ENCODE data around the gene CDAN1. TPM values are rescaled to one million over a fixed set of nuclear protein-coding genes. Genes with fewer than 3 reads are reported as not detected.
A peak's percentile ranks its signal among the peaks of the same experiment; 100 is the strongest.

Gene CDAN1
- total RNA-seq, 1 donor from 2014 or later, result 41.0 TPM

DNA sequence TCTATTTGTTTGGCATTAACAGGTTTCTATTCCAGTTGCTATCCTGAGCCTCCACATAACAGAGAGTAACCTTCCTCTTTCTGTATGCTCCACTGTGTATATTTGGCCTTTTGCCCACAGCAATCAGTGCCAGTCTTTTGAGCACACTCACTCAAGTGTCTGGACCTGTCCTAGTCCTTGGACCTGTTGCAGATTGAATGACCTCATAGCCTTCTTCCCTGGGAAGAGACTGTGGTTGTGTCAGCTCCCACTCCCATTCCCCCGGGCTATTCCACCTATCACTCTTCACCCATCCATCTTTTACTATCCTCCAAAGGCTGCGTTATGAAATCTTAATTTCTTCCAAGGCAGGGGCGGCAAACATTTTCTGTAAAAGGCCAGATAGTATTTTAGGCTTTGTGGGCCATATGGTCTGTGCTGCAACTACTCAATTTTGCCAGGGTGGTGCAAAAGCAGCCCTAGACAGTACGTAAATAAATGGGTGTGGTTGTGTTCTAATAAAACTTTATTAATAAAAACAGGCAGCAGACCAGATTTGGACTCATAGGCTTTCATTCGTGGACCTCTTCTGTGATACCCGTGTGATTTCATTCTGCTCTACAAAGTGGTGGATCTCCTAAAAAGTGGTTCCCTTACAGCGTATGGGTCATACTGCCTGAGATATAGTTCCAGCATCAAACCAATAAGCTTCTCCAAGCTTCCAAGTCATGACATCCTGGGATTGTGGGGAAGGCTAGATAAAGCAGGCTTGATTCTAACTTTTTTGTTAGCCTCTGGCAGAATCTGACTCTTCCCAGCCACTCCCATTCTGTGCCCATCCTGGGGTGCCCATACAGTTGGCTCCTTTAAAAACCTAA lies 57.4 kb downstream of the CDAN1 start:
- no peak for DNase-seq (ENCODE audit: low read depth, low spot score)
- H3K36me3 Mint-ChIP-seq (ENCODE audit: low read depth), result peaks cover 10% of the 10 kb centered on the region
- H3K27ac Mint-ChIP-seq (ENCODE audit: unreplicated experiment), result peak overlapping the region; percentile 48
- no peaks in the 10 kb centered on the region for H3K27me3 Mint-ChIP-seq (ENCODE audit: low read depth)
- H3K9me3 Mint-ChIP-seq, result no peaks in the 10 kb centered on the region
- H3K4me3 Mint-ChIP-seq, result no peak overlapping the region
- TF ChIP-seq CTCF (conservative IDR thresholded peaks at IDR 0.05), result no peak
- peaks cover 7% of the 10 kb centered on the region for H3K4me1 Mint-ChIP-seq

DNA sequence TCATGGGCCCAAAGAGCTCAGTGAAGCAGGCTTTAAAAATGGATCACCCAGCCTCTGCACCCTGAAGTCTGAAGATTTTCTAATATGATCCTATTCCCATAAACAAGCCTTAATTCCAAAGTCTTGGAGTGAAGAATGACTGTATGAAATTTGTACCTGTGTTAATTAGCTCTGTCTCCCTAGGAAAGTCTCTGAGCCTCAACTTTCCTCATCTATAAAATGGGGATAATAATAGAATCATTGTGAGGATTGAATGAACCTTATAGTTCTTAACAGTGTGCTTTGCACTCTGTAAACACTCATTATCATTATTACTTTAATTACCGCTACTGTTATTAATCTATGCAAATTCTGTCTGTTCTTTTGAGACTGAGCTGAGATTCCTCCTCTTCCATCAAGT lies 61.9 kb downstream of the CDAN1 start:
- no peaks in the 10 kb centered on the region for H3K9me3 Mint-ChIP-seq
- peaks cover 12% of the 10 kb centered on the region for H3K4me1 Mint-ChIP-seq
- TF ChIP-seq CTCF (conservative IDR thresholded peaks at IDR 0.05), result no peak
- DNase-seq (ENCODE audit: low read depth, low spot score), result no peak
- no peaks in the 10 kb centered on the region for H3K27me3 Mint-ChIP-seq (ENCODE audit: low read depth)
- H3K36me3 Mint-ChIP-seq (ENCODE audit: low read depth), result peaks cover 5% of the 10 kb centered on the region
- no peak overlapping the region for H3K4me3 Mint-ChIP-seq
- no peak overlapping the region for H3K27ac Mint-ChIP-seq (ENCODE audit: unreplicated experiment)

- no peak for TF ChIP-seq CTCF (conservative IDR thresholded peaks at IDR 0.05)
Observed at GRCh38 chr15:42674472-42674871, 62.5 kb downstream of the CDAN1 start.

More at GRCh38 chr15:42674472-42674871, 62.5 kb downstream of the CDAN1 start:
- no peak for DNase-seq (ENCODE audit: low read depth, low spot score)
- Mint-ChIP-seq H3K9me3 (no peaks in the 10 kb centered on the region), H3K4me1 (peaks cover 12% of the 10 kb centered on the region), H3K27ac (ENCODE audit: unreplicated experiment) (peak overlapping the region; percentile 35), H3K27me3 (ENCODE audit: low read depth) (no peaks in the 10 kb centered on the region), H3K4me3 (no peak overlapping the region), H3K36me3 (ENCODE audit: low read depth) (peaks cover 6% of the 10 kb centered on the region)

Other genes starting within 250 kb of the CDAN1 start
- 61.3 and 69.6 TPM in 2 replicates for gene ZNF106, start 246.0 kb downstream of the CDAN1 start, total RNA-seq
- gene SNAP23, start 241.5 kb downstream of the CDAN1 start, total RNA-seq, result 54.8 and 59.2 TPM in 2 replicates
- gene LRRC57, start 188.3 kb downstream of the CDAN1 start, total RNA-seq, result 42.9 and 43.8 TPM in 2 replicates
- 34.7 and 36.5 TPM in 2 replicates for gene HAUS2, start 188.3 kb downstream of the CDAN1 start, total RNA-seq
- 16.4 and 16.5 TPM in 2 replicates for gene STARD9, start 161.5 kb downstream of the CDAN1 start, total RNA-seq
- gene TTBK2, start 183.7 kb upstream of the CDAN1 start, total RNA-seq, result 25.4 and 28.2 TPM in 2 replicates